ENCODE results near the gene CIITA. TPM values are rescaled to one million over a fixed set of nuclear protein-coding genes. Genes with fewer than 3 reads are reported as not detected.

Gene CIITA
- polyA plus RNA-seq, 2 donors: 2.8 to 5.5 TPM

DNA sequence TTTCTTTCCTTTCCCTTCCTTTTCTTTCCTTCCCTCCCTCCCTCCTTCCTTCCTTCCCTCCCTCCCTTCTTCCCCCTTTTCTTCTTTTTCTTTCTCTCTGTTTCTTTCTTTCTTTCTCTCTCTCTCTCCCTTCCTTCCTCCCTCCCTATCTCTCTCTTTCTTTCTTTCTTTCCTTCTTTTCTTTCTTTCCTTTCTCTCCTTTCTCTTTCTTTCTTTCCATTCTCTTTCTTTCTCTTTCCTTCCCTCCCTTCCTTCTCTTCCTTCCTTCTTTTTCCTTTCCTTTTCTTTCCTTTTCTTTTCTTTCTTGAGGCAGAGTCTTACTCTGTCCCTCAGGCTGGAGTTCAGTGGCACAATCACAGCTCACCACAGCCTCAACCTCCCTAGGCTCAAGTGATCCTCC, 34.3 kb downstream of the CIITA start:
- H3K9me3 ChIP-seq (ENCODE audit: control insufficient read depth in 2 of 2, insufficient read depth in 1 of 2, low read depth in 1 of 2, low read length in 1 of 2): peaks cover 0 to 3% of the 10 kb centered on the region in 2 donors
- no peak overlapping the region for H3K27ac ChIP-seq (ENCODE audit: low read depth in 2 of 2, low read length in 1 of 2)
- no peaks in the 10 kb centered on the region for H3K27me3 ChIP-seq (ENCODE audit: control insufficient read depth in 1 of 2, insufficient read depth in 2 of 2, low read length in 2 of 2)
- no peak overlapping the region for H3K4me3 ChIP-seq (ENCODE audit: low read depth in 1 of 2, low read length in 2 of 2)
- peaks cover 0 to 3% of the 10 kb centered on the region in 2 donors for H3K36me3 ChIP-seq (ENCODE audit: control insufficient read depth in 2 of 2, insufficient read depth in 2 of 2, low read length in 1 of 2)
- no peaks in the 10 kb centered on the region for H3K4me1 ChIP-seq (ENCODE audit: control insufficient read depth in 2 of 2, insufficient read depth in 2 of 2, low read length in 1 of 2)

DNA sequence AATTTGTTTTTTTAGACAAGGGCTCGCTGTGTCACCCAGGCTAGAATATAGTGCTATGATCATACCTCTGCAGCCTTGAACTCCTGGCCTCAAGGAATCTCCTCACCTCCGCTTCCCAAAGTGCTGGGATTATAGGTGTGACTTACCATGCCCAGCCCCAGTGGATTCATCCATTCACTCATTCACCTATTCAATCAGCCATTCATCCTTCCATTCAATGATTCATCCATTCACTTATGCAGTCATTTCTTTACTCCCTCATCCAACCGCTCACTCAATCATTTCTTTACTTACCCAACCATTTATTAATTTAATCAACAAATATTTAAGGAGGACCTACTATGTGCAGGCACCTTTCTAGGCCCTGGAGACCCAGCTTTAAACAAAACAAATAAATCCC, 39.5 kb downstream of the CIITA start:
- 62 to 63% methylated on average over 3 of the region's 3 CpGs for WGBS, 2 donors
- H3K27me3 ChIP-seq (ENCODE audit: control insufficient read depth in 1 of 2, insufficient read depth in 2 of 2, low read length in 2 of 2): no peaks in the 10 kb centered on the region
- no peaks in the 10 kb centered on the region for H3K36me3 ChIP-seq (ENCODE audit: control insufficient read depth in 2 of 2, insufficient read depth in 2 of 2, low read length in 1 of 2)
- no peak overlapping the region for H3K4me3 ChIP-seq (ENCODE audit: low read depth in 1 of 2, low read length in 2 of 2)
- no peak overlapping the region for H3K27ac ChIP-seq (ENCODE audit: low read depth in 2 of 2, low read length in 1 of 2)
- peaks cover 0 to 5% of the 10 kb centered on the region in 2 donors for H3K4me1 ChIP-seq (ENCODE audit: control insufficient read depth in 2 of 2, insufficient read depth in 2 of 2, low read length in 1 of 2)
- H3K9me3 ChIP-seq (ENCODE audit: control insufficient read depth in 2 of 2, insufficient read depth in 1 of 2, low read depth in 1 of 2, low read length in 1 of 2): no peaks in the 10 kb centered on the region

DNA sequence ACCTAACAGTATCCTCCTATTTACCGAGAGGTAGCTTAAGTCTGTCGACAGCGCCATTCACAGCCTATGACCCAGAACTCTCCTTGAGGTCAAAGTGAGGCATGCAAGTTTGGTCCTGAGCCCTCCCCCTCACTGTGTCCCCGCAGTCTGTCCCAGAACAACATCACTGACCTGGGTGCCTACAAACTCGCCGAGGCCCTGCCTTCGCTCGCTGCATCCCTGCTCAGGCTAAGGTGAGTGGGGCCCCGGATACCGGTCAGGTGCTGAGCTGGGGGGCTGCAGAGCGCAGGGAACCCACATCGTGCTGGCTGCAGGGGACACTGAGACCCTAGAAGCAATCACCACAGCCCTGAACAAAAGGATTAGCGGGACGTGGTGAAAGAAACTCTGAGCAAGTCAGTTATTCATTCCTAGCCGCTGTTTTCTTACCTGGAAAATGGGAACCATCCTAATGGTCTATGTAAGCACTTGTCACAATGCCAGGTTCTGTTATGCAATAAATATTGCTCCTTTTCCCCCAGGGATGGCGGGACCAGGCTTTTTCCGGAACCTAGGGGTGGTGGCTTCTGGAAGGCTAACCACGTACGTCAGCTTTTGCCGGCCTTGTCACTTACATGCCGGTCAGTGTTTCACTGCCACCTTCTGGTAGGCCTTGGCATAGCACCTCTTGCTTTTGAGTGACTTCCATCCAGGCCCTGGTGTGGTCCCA, 41.4 kb downstream of the CIITA start:
- Histone ChIP-seq H3K27me3 (ENCODE audit: control insufficient read depth in 1 of 2, insufficient read depth in 2 of 2, low read length in 2 of 2) (no peaks in the 10 kb centered on the region), H3K27ac (ENCODE audit: low read depth in 2 of 2, low read length in 1 of 2) (no peak overlapping the region), H3K9me3 (ENCODE audit: control insufficient read depth in 2 of 2, insufficient read depth in 1 of 2, low read depth in 1 of 2, low read length in 1 of 2) (no peaks in the 10 kb centered on the region), H3K4me1 (ENCODE audit: control insufficient read depth in 2 of 2, insufficient read depth in 2 of 2, low read length in 1 of 2) (peaks cover 0 to 8% of the 10 kb centered on the region in 2 donors), H3K36me3 (ENCODE audit: control insufficient read depth in 2 of 2, insufficient read depth in 2 of 2, low read length in 1 of 2) (no peaks in the 10 kb centered on the region), H3K4me3 (ENCODE audit: low read depth in 1 of 2, low read length in 2 of 2) (no peak overlapping the region)
- 47 to 49% methylated on average over 21 of the region's 21 CpGs for WGBS, 2 donors

DNA sequence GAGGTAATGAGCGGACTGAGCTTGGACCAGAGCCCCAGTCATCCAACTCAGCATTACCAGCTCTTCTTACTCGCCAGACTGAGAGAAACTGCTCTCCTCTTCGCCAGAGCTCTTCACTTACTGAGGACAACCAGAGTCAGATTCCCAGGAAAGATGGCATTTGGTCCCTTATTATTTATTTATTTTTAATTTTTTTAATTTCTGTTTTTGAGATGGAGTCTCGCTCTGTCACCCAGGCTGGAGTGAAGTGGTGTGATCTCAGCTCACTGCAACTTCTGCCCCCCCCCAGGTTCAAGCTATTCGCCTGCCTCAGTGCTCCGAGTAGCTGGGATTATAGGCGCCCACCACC, 42.0 kb downstream of the CIITA start:
- Histone ChIP-seq H3K9me3 (ENCODE audit: control insufficient read depth in 2 of 2, insufficient read depth in 1 of 2, low read depth in 1 of 2, low read length in 1 of 2) (no peaks in the 10 kb centered on the region), H3K27ac (ENCODE audit: low read depth in 2 of 2, low read length in 1 of 2) (no peak overlapping the region), H3K4me1 (ENCODE audit: control insufficient read depth in 2 of 2, insufficient read depth in 2 of 2, low read length in 1 of 2) (peaks cover 0 to 8% of the 10 kb centered on the region in 2 donors), H3K27me3 (ENCODE audit: control insufficient read depth in 1 of 2, insufficient read depth in 2 of 2, low read length in 2 of 2) (no peaks in the 10 kb centered on the region), H3K4me3 (ENCODE audit: low read depth in 1 of 2, low read length in 2 of 2) (no peak overlapping the region), H3K36me3 (ENCODE audit: control insufficient read depth in 2 of 2, insufficient read depth in 2 of 2, low read length in 1 of 2) (no peaks in the 10 kb centered on the region)
- 55 to 60% methylated on average over 7 of the region's 7 CpGs for WGBS, 2 donors

DNA sequence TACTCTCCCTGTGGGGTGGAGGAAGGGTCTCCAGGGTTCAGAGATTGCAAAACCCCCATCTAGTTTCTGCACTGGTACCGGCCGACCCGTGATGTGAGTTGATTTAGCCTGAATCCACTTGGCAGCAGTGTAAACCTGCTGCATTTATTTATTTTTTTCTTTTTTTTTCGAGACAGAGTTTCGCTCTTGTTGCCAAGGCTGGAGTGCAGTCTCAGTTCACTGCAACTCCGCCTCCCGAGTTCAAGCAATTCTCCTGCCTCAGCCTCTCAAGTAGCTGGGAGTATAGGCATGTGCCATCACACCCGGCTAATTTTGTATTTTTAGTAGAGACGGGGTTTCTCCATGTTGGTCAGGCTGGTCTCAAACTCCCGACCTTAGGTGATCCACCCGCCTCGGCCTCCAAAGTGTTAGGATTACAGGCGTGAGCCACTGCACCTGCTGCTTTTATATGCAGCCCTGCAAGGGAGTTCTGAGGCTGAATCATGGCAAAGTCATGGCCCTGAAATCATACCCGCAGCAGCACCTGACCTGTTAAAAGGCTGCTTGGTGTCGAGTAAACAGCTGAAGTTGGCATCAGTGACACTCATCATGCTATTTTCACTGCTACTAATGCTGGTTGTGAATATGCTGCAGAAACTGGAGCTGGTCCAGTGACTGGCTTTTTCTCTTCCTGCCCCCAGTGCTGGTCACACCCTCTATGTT, 43.9 kb downstream of the CIITA start:
- 75 to 77% methylated on average over 15 of the region's 15 CpGs for WGBS, 2 donors
- Histone ChIP-seq H3K4me3 (ENCODE audit: low read depth in 1 of 2, low read length in 2 of 2) (no peak overlapping the region), H3K9me3 (ENCODE audit: control insufficient read depth in 2 of 2, insufficient read depth in 1 of 2, low read depth in 1 of 2, low read length in 1 of 2) (no peaks in the 10 kb centered on the region), H3K36me3 (ENCODE audit: control insufficient read depth in 2 of 2, insufficient read depth in 2 of 2, low read length in 1 of 2) (peaks cover 3 to 6% of the 10 kb centered on the region in 2 donors), H3K27ac (ENCODE audit: low read depth in 2 of 2, low read length in 1 of 2) (no peak overlapping the region), H3K27me3 (ENCODE audit: control insufficient read depth in 1 of 2, insufficient read depth in 2 of 2, low read length in 2 of 2) (no peaks in the 10 kb centered on the region), H3K4me1 (ENCODE audit: control insufficient read depth in 2 of 2, insufficient read depth in 2 of 2, low read length in 1 of 2) (peaks cover 0 to 8% of the 10 kb centered on the region in 2 donors)

DNA sequence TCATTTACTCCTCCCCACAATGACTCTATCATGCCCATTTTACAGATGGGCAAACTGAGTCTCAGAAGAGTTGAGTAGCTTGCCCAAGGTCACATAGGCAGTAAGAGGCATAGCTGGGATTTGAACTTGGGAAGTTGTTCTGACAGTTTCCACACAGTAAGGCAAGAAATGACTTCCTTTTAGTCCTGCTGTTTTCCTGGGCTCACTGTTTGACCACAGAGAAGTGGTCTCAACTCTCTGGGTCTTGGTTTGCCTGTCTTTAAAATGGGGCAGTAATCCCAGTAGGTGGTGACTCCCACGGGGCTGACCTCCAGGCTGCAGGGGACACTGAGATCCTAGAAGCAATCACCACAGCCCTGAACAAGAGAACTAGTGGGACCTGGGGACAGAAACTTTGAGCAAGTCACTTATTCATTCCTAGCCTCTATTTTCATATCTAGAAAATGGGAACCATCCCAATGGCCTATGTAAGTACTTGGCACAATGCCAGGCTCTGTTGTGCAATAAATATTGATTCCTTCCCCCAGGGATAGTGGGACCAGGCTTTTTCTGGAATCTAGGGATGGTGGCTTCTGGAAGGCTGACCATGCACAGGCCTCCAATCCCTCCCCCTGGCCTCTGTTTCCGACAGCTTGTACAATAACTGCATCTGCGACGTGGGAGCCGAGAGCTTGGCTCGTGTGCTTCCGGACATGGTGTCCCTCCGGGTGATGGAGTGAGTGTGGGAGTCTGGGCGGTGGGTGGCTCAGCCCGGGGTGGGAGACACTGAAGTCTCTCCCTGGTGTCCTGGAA, 44.7 kb downstream of the CIITA start:
- WGBS, 2 donors: 78 to 86% methylated on average over 10 of the region's 10 CpGs
- H3K27ac ChIP-seq (ENCODE audit: low read depth in 2 of 2, low read length in 1 of 2): no peak overlapping the region
- no peaks in the 10 kb centered on the region for H3K27me3 ChIP-seq (ENCODE audit: control insufficient read depth in 1 of 2, insufficient read depth in 2 of 2, low read length in 2 of 2)
- peaks cover 3 to 6% of the 10 kb centered on the region in 2 donors for H3K36me3 ChIP-seq (ENCODE audit: control insufficient read depth in 2 of 2, insufficient read depth in 2 of 2, low read length in 1 of 2)
- no peaks in the 10 kb centered on the region for H3K9me3 ChIP-seq (ENCODE audit: control insufficient read depth in 2 of 2, insufficient read depth in 1 of 2, low read depth in 1 of 2, low read length in 1 of 2)
- peaks cover 0 to 8% of the 10 kb centered on the region in 2 donors for H3K4me1 ChIP-seq (ENCODE audit: control insufficient read depth in 2 of 2, insufficient read depth in 2 of 2, low read length in 1 of 2)
- no peak overlapping the region for H3K4me3 ChIP-seq (ENCODE audit: low read depth in 1 of 2, low read length in 2 of 2)

DNA sequence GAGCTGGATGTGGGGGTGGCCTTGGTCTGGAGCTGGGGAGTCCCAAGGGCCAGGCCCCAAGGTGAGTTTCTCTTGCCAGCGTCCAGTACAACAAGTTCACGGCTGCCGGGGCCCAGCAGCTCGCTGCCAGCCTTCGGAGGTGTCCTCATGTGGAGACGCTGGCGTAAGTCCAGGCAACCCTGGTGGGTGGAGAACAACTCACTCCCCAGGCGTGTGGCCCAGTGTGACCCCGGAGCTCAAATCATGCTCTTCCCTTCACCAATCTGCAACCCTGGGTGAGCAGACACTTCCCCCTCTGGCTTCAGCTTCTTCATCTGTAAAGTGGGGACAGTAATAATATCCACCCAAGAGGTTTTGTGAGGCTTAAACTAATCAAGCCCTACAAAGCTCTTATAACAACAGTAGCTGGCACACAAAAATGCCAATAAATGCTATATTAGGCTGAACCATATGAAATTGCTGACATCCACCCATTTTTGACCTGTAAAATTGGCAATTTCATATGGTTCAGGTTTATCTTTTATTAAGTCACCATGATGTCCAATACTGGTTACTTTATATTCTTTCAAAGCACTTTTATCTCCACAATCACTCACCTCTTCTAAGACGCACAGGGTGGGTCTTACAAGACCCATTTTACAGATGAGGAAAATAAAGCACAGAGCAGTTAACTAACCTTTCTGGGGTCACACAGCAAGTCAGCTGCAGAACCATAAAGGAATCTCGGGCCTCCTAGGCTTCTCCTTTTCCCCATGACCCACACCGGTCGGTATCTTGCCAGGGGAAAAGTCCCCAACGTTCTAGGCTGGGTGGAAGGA, 45.5 kb downstream of the CIITA start:
- peaks cover 0 to 8% of the 10 kb centered on the region in 2 donors for H3K4me1 ChIP-seq (ENCODE audit: control insufficient read depth in 2 of 2, insufficient read depth in 2 of 2, low read length in 1 of 2)
- H3K4me3 ChIP-seq (ENCODE audit: low read depth in 1 of 2, low read length in 2 of 2): no peak overlapping the region
- H3K27me3 ChIP-seq (ENCODE audit: control insufficient read depth in 1 of 2, insufficient read depth in 2 of 2, low read length in 2 of 2): no peaks in the 10 kb centered on the region
- H3K36me3 ChIP-seq (ENCODE audit: control insufficient read depth in 2 of 2, insufficient read depth in 2 of 2, low read length in 1 of 2): peaks cover 4 to 6% of the 10 kb centered on the region in 2 donors
- H3K9me3 ChIP-seq (ENCODE audit: control insufficient read depth in 2 of 2, insufficient read depth in 1 of 2, low read depth in 1 of 2, low read length in 1 of 2): no peaks in the 10 kb centered on the region
- WGBS, 2 donors: 72 to 77% methylated on average over 14 of the region's 14 CpGs
- H3K27ac ChIP-seq (ENCODE audit: low read depth in 2 of 2, low read length in 1 of 2): no peak overlapping the region

DNA sequence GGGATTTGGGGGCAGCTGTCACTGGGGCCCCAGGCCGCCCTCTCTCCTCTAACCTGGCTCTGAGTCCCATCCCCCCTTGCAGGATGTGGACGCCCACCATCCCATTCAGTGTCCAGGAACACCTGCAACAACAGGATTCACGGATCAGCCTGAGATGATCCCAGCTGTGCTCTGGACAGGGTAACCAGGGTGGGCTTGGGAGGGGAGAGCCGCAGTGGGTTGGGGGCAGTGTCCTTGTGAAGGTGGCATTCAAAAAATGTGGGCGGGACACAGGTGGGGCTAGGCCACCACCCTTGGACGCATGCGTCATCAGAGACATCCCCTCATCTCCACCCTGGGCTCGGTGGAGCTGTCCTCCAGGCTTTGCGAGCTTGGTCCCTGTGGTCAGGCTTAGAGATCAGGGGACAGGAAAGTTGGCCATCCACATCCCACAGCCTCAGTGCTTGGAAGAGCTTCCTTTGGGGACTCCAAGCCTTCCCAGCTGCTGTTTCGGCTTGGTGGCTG, 46.2 kb downstream of the CIITA start:
- peaks cover 6% of the 10 kb centered on the region in 2 donors for H3K36me3 ChIP-seq (ENCODE audit: control insufficient read depth in 2 of 2, insufficient read depth in 2 of 2, low read length in 1 of 2)
- H3K4me1 ChIP-seq (ENCODE audit: control insufficient read depth in 2 of 2, insufficient read depth in 2 of 2, low read length in 1 of 2): peaks cover 0 to 7% of the 10 kb centered on the region in 2 donors
- H3K9me3 ChIP-seq (ENCODE audit: control insufficient read depth in 2 of 2, insufficient read depth in 1 of 2, low read depth in 1 of 2, low read length in 1 of 2): no peaks in the 10 kb centered on the region
- H3K4me3 ChIP-seq (ENCODE audit: low read depth in 1 of 2, low read length in 2 of 2): no peak overlapping the region
- H3K27me3 ChIP-seq (ENCODE audit: control insufficient read depth in 1 of 2, insufficient read depth in 2 of 2, low read length in 2 of 2): no peaks in the 10 kb centered on the region
- H3K27ac ChIP-seq (ENCODE audit: low read depth in 2 of 2, low read length in 1 of 2): no peak overlapping the region
- 84 to 86% methylated on average over 10 of the region's 10 CpGs for WGBS, 2 donors

DNA sequence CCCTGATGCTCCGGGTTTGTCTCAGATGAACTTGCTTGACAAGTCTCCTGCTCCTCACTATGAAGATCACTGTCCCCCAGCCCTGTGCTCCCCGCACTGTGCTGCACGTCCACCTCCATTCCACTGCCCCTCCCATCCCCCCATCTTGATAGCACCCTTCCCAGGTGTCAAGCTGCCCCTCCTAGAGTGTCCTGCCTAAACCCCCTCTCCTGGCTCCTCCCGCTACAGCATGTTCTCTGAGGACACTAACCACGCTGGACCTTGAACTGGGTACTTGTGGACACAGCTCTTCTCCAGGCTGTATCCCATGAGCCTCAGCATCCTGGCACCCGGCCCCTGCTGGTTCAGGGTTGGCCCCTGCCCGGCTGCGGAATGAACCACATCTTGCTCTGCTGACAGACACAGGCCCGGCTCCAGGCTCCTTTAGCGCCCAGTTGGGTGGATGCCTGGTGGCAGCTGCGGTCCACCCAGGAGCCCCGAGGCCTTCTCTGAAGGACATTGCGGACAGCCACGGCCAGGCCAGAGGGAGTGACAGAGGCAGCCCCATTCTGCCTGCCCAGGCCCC, 46.7 kb downstream of the CIITA start:
- Histone ChIP-seq H3K27ac (ENCODE audit: low read depth in 2 of 2, low read length in 1 of 2) (peak overlapping the region in 1 of 2 donors; percentile 37), H3K9me3 (ENCODE audit: control insufficient read depth in 2 of 2, insufficient read depth in 1 of 2, low read depth in 1 of 2, low read length in 1 of 2) (no peaks in the 10 kb centered on the region), H3K36me3 (ENCODE audit: control insufficient read depth in 2 of 2, insufficient read depth in 2 of 2, low read length in 1 of 2) (peaks cover 6 to 9% of the 10 kb centered on the region in 2 donors), H3K4me1 (ENCODE audit: control insufficient read depth in 2 of 2, insufficient read depth in 2 of 2, low read length in 1 of 2) (peaks cover 0 to 3% of the 10 kb centered on the region in 2 donors), H3K4me3 (ENCODE audit: low read depth in 1 of 2, low read length in 2 of 2) (no peak overlapping the region), H3K27me3 (ENCODE audit: control insufficient read depth in 1 of 2, insufficient read depth in 2 of 2, low read length in 2 of 2) (no peaks in the 10 kb centered on the region)
- 57 to 65% methylated on average over 14 of the region's 14 CpGs for WGBS, 2 donors
